ENCODE data around the gene PPP1R2B.
A peak's percentile ranks its signal among the peaks of the same experiment; 100 is the strongest.

The PPP1R2B gene

GRCh38 chr5:156879665-156880285 lies 29.7 kb downstream of the PPP1R2B start:
- DNase-seq: peak; percentile 96

GRCh38 chr5:156883316-156883875 lies 33.3 kb downstream of the PPP1R2B start:
- peak; percentile 49 for DNase-seq

- no peak for DNase-seq
These were observed 38.4 kb downstream of the PPP1R2B start for GRCh38 chr5:156888520-156888919.

- DNase-seq: peak; percentile 27
These were observed 42.1 kb downstream of the PPP1R2B start for GRCh38 chr5:156892223-156892622.

- DNase-seq: no peak
These were observed 42.8 kb downstream of the PPP1R2B start for GRCh38 chr5:156892864-156893263.

- DNase-seq: no peak
These were observed 43.4 kb downstream of the PPP1R2B start for GRCh38 chr5:156893517-156893916.

GRCh38 chr5:156896546-156896945 lies 46.5 kb downstream of the PPP1R2B start:
- no peak for DNase-seq

Data from NCI-H1436 treated with DMSO at 0.1 percent for 48 hours (cell line).